Hippocampal formation (tissue), 2 donors: ENCODE data around the gene RPL4.
"Not testable (repeated sequence)": the region's sequence is repeated elsewhere in the genome, so short reads cannot be mapped to it uniquely, and the experiment has no call there.

Experiments
- DNase-seq, 2 donors: peaks; one replicate each; lab custom pipeline; 2025; lab: John Stamatoyannopoulos, UW

The RPL4 gene

DNA sequence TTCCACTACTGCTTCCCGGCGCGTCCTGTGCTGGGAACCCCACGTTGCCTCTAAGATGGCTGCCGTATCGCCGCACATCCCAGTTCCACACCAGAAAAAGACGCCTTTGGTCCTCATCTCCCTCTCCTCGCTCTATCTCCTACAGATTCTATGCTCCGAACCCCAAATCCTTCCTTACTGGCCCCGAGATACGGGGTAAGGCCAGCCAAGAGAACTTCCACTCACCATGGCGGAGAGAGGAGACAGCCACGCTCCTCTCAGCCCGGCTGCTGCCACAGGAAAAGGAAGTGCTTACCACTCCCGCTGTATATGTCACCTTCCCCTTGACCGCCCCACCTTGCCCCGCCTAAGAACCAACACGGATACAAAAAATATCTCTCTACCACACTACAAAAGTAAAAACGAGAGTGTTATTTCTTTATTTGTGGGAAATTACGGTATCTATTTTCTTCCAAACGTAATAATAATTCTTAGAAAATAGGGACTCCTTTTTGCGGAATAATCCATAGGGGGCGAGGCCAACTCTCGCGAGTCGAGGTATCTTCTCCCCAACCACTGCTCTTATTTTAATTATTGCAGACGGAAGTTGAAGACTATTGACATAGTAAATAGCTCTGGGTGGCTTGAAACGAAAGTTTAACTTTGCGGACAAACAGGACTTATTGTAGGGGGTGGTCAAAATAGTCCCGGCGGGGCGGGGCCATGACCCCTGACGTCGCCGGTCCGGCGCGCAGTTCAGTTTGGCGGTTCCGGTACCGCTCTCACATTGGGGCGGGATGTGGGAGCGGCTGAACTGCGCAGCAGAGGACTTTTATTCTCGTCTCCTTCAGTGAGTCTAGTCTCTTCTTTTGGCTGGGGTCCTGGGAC, at the start of gene RPL4, which contains the start of gene ZWILCH:
Gene RPL4, minus strand, starts transcription at position 293 of the 867 bp plus-strand sequence. Its CDS starts 65 bp downstream, at position 228.
Gene ZWILCH, plus strand, starts transcription at position 764 of the 867 bp plus-strand sequence. Its CDS starts 13 bp downstream, at position 777.
- DNase-seq: peak; percentile 52 to 75

GRCh38 chr15:66545255-66545654, 40.6 kb upstream of the RPL4 start:
- no peak for DNase-seq

DNA sequence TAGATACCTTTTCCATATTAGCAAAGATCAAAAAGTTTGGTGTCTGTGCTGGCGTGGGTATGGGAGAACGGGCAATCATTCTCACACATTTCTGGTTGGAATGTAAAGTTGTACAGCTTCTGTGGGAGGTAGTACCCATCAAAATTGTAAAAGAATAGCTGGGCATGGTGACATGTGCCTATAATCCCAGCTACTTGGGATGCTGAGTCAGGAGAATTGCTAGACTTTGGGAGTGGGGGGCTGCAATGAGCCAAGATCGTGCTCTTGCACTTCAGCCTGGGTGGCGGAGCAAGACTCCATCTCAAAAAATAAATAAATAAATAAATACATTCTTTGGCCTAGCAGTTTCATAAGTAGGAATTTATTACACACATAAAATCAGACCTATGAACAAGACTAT, 38.2 kb upstream of the RPL4 start:
- DNase-seq: no peak

- DNase-seq: no peak
These were observed 30.4 kb upstream of the RPL4 start for GRCh38 chr15:66535056-66535455.

DNA sequence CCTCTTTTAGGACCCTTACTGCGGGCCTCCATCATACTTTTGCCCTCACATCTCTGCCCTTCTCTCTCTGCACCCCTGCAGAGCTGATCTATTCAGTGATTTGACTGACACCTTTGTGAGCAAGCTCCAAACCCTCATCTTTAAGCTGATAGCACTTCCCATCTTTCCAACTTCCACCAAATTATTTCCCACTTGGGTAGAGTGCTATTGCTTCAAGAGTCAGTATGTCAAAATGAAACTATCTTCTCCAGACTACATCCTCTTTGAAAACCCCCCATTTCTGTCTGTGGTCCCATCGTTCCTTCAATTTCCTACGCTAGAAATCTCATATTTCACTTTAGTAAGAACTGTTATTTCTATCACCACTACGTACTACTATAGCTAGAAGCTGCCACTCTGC, 20.2 kb upstream of the RPL4 start:
- DNase-seq: no peak

DNA sequence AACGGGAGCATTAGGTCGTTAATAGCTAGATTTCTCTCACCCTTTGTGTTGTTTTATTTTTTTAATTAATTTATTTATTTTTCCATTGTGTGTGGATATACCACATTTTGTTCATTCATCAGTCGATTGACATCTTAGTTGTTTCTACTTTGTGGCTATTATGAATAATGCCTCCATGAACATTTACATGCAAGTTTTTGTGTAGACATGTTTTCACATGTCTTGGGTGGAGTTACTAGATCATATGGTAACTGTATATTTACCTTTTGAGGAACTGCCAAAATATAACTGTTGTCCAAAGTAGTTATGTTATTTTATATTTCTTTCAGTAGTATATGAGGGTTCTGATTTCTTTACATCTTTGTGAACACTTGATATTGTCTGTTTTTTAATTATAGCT, 19.3 kb upstream of the RPL4 start:
- no peak for DNase-seq

DNA sequence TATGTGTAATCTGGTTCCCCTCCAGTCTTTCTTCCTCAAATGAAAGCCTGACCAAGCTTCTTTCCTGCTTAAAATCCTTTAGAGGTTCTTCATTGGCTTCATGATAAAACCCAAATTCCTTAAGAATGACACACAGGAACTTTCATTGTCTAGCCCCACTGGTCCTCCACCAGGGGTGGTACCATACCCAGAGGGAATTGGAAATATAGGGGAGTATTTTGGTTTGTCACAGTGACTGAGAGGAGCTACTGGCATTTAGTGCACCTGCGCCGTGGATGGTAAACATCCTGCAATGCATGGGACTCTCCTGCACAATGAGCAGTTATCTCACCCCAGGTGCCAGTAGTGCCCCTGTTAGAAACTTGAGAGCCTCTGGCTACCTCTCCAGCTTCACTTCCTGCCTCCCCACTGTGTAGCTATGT, 11.3 kb upstream of the RPL4 start:
- DNase-seq: no peak

- no peak for DNase-seq
These were observed 9.9 kb upstream of the RPL4 start for GRCh38 chr15:66514586-66514985.

- no peak for DNase-seq
These were observed 3.7 kb upstream of the RPL4 start for GRCh38 chr15:66508293-66508883.

DNA sequence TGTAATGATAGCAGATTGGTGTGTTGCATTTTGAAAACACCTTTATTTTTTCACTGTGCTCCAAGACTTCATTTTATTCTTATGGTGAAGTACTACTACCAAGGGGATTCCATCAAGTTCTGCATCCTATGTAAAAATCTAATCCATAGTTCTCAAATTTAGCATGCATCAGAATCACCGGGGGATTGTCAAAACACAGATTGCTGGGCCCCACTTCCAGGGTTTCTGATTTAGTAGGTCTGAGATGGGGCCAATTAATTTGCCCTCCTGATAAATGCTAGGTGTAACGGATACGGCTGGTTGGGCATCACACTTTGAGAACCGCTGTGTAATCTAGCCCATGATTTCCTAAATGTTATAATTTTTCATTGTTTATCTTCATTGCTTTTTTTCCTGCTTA, 1.2 kb upstream of the RPL4 start:
- no peak for DNase-seq

GRCh38 chr15:66505430-66505811, 766 bp upstream of the RPL4 start:
- DNase-seq: no peak

DNA sequence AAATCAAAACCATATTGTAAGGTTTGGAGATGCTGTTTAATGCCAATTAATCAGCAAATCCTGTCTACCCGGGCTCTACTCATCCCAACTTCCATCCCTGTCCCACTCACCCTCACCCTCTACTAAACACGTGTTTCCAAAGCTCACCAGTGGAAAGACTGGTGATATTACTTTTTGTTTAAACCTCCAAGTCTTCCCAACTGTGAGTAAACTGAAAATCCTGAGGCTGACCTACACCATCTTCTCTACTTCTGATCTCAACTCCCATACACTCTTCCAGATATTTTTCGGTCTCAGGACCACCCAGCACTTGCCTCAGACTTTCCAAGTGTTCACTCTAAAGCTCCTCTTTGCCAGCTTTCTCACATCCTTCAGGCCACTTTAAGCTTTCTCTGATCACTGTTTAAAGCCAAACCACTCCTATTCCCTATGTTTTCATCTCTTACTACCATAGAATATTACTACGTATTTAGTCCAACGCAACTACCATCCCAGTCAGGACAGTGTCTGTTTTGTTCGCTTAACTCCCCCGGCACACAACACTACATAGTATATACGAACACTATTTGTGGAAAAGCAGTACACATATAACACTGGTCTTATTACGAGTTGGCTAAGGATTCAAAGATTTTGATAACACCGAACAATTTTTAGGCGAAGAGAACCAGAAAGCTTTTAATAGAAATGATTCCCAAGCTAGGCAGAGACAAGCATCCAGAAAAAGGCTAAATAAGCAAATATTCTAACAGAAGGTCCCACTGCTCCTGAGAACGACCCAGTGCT, 684 bp downstream of the RPL4 start:
- no peak for DNase-seq

DNA sequence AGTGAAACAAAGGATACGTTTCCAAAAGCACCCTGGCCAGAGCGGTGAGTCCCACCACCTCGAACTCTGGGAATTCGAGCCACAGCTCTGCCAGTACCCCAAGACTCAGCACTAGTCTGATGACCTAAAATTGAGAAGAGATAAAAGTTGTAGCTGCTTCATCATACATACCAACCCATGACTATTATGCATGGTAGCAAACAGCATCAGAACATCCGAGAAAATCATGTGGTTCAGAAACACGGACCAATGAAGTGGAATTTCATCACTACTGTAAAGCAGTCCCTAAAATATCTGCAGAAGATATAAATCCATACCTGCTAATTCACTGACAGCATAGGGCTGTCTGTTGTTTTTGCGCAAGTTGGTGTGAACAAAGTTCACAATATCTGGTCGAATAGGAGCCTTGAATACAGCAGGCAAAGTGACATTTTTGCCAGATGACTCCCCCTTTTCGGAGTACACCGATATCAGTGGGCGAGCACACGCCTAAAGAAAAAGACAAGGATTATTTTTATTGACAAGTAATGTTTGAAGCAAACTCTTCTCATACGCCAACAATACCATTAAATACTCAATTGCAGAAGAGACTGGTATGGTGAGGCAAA, 1.5 kb downstream of the RPL4 start:
- DNase-seq: not testable (repeated sequence)

- DNase-seq: no peak
These were observed 2.2 kb downstream of the RPL4 start for GRCh38 chr15:66502491-66502890.

GRCh38 chr15:66500346-66500745, 4.3 kb downstream of the RPL4 start:
- DNase-seq: not testable (repeated sequence)

DNA sequence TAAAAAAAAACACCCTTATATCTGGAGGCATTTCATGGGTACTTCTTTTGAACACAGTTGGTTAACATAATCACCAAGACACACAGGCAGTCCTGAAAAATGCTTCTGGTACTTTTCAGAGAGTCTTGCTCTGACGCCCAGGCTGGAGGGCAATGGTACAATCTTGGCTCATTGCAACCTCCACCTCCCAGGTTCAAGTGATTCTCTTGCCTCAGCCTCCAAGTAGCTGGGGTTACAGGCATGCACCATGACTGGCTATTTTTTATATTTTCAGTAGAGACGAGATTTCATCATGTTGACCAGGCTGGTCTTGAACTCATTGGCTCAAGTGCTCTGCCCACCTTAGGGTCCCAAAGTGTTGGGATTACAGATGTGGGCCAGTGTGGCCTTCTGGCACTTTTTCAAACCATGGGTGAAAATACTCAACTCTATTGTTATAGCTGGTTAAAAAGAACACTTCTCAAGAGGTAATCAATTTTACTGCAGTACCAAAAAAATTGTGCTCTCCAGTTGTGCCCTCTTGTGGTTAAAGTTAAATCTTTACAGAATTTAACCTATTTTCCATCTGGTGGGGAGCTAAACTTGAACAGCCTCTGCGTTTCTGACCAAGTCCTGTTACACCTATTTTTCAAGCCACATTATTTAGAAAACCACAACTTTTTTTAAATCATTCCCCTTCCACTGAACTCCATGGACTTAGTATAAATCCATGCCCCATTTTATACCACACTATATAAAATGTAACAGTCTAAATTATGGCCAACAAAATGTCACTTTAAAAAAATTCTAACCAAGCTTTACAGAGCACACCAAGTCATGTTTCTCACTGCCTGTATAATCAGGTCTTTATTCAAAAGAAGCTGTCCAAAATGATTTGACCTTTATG, 5.9 kb downstream of the RPL4 start:
- peak in 1 of 2 donors; percentile 54 for DNase-seq

DNA sequence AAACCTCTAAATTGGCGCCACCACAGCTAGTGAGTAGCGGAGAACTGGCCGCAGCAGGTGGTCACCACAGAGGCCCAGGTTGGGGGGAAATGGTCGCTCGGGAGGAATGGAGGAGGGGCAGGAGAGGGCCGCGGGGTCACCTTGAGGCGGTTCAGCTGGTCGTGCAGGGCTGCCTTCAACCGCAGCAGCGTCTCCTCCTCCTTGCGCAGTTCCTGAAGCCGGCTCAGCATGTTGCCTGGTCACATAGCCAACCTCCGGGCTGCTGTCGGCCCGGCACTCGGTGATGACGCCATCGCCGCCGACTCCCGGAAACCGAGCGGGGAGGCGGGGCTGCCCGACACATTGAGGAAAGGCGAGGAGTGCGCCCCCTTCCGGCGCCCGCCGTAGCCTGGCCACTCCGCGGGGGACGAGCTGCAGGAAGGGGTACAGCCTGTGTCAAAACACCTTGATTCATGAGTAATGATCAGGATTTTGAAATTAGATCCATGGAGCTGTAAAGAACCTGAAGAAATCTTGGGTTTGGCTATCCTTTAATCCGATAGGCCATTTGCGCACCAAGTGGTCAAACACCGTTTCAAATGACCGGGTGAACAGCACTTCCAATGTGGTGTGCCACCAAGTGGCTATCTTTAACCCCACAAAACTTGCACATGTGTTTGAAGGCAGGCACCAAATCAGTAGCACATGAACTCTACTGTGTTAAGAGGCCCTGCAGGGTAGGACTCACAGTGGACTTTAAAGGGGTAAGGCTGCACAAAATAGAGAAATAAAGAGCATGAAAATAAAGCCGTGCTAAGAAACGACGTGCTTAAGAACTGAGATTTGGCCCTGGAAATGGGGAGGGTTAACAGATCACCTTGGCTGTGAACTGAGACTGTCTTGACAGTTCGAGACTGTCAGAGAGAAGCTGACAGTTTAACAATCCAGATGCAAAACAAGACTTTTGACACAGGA, 6.9 kb downstream of the RPL4 start, which contains the start of gene SNAPC5:
Gene SNAPC5, minus strand, starts transcription at position 261 of the 954 bp plus-strand sequence. Its CDS starts 31 bp downstream, at position 230.
- DNase-seq: peak; percentile 79 to 92

- no peak for DNase-seq
These were observed 7.6 kb downstream of the RPL4 start for GRCh38 chr15:66496951-66497501.

- DNase-seq: no peak
These were observed 10.4 kb downstream of the RPL4 start for GRCh38 chr15:66494262-66494661.
